Medulla oblongata (tissue), 1 donor: ENCODE data around the gene PATE4.

Experiments used
- DNase-seq: peaks from one replicate; pipeline ENCODE4 v3.0.0-alpha.2; 2015; ENCODE audit errors: extremely low spot score

The PATE4 gene

GRCh38 chr11:125887373-125888324 is 54.5 kb downstream of the PATE4 start, which contains the start of gene HYLS1:
Gene HYLS1 (plus strand): TSS chr11:125887668. CDS start chr11:125899369, 11,701 bp downstream.
- DNase-seq = peak; percentile 95
